CD4-positive, alpha-beta T cell treated with Interleukin-17A for 4 hours (primary cell): ENCODE measurements around the gene CRYL1.

ENCODE experiments used
- DNase-seq: peaks from one replicate; pipeline ENCODE4 v3.0.0-alpha.2; 2020; ENCODE audit warnings: mixed read lengths

Gene CRYL1

DNA sequence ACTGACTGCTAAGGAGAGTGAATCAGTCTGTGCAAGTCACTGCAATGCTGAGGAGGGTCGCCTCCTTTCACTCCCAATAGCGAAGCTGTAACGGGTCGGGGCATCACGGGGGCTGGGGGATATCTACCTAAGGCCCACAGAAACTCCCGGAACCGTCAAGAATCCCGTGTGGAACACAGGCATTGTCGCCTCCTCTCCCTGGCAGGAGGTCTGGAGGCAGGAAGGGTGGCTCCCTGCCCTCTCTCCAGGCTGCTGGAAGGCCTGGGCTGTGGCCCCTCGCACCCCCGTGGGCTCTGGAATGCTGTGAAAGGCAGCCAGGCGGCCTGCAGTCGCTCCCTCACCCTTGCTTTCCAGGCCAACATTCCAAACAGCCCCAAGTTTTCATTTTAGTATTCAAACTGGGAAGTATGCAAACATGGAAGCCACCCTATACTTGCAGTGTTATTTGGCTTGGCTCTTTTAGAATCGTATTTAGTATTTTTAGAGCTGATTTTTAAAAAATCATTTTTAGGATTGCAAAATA is 109.4 kb downstream of the CRYL1 start:
- DNase-seq, result no peak

DNA sequence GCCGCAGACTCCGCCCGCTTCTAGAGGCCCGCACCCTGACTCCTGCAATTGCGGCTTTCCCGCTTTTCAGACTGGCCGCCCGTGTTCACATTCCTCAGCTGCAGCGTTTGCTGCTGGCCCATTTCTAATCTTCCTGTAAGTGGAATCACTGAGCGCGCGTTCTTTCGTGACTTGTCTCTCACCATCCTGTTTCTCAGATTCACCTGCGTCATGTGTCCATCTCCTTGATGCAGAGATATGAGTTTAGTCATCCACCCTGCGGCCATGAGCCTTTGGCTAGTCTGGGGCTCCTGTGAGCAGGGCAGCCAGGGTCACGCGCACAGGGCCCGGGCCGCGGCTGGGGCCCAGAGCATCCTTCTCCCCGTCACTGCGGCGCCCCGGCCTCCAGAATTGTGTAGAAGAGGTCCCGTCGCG is 110.0 kb downstream of the CRYL1 start:
- no peak for DNase-seq

DNA sequence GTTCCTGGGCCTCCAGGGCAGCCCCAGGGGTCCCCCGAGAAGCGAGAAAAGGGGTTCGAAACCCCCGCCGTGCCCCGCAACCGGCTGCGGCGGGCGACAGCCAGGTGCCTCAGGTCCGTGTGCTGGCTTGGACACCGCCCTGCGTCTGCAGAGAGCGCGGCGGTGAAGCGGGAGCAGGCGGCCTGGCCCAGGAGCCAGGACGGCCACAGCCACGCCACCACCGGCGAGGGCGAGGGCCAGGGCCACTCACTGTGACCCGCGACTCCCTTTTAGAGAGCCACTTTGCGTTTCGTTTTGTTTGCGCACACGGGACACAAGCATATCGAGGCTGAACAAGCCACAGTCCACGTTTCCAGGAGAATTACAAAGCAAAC is 110.4 kb downstream of the CRYL1 start:
- DNase-seq, result no peak

DNA sequence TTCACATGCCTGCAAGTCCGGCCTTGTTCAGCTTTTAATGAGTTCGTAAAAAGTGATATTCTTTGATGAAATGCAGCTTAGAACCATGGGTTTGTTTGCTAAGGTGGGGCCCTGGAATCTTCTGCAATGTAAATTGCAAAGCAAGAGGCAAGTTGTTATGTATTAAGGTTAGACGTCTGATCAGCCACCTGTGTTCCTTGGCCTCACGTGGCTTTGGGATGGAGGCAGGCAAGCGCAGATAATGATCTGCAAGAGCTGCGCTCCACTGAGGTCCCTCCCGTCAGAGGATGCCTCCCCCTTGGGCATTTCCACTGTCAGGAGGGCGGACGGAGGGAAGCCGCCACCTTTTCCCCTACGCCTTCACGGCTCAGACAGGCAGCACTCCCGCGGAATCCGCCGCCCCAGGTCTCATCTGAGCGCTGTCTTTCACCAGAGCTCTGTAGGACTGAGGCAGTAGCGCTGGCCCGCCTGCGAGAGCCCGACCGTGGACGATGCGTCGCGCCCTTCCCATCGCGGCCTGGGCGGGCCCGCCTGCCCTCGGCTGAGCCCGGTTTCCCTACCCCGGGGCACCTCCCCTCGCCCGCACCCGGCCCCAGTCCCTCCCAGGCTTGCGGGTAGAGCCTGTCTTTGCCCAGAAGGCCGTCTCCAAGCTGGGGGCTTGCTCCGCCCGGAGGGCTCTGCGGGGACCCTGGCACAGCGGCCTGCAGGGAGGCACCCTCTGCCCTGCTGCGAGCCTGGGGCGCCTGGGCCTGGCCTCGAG is 110.9 kb downstream of the CRYL1 start:
- DNase-seq, result no peak

DNA sequence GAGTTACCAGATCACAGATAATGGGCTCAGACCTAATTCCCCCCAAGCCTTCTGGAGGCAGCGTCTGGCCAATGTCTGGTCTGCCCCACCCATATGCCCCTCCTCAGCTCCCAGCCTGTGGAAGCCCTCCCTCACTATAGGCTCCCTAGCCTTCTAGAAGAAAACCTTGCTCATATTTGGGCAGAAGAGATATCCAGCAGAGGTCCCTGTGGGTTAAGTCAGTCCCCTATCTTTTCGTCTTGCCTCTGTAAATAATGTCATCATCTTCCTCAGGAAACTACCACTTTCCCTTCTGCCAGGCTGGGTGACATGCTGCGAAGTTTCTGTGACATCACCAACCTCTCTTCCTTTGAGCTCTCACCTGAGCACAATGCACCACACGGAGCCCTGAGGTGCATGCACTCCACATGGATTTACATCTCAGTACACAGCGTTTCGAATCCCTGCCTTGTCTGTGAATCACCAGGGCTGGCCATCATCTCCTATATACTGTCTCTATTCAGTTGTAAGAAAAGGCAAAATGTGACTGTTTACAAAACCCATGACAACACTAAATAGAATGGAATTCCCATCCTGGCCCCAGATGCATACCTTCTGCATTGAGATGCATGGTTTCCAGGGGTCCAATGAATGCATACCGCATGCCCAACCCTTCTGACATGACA is 112.8 kb downstream of the CRYL1 start:
- DNase-seq, result peak; percentile 8

DNA sequence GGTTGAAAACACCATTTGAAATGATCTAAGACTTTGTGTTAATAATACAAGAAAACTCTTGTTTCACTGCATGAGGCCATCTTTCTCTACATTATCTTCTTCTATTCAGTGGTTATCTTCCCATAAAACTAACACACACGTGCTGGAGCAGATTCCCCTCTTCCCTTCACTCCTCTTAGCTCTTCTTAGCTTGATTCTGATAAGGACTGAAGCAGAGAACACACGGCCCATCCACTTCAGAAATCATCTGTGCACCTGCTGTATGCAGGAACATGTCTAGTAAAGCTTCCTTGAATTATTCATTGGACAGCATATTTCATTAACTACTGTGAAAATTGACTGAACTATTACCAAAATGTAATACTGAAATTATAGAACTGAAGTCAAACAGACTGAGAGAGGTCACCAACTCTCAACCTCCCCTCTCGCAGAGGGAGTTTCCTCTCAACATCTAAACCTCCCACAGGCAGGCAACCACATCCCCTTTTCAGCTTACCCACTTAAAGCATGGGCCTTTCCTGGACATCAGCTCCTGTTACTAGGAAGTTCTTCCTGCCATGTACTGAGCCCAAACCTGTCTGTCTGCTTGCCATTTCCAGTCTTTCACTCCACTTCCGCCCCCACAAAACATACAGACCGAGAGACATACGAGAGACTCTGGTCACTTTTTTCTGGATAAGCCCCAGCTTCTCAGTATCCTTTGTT is 113.9 kb downstream of the CRYL1 start:
- peak; percentile 28 for DNase-seq

DNA sequence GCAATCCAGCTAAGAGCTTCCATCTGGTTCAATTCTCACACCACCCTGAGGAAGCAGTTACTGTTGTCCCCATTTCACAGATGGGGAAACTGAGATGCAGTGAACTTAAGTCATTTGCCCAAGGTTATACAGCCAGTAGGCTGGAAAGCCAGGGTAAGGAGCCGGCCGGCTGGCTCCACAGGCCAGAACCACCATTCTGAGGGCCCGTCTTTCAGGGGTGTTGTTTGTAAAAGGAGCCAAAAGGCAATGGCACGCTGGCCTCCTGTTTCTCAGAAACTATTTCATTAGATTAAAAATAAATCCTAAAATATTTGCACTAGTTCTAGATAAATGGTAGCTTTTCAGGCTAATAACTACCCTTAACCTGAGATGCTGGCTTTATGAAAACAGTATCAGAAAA is 114.9 kb downstream of the CRYL1 start:
- no peak for DNase-seq

DNA sequence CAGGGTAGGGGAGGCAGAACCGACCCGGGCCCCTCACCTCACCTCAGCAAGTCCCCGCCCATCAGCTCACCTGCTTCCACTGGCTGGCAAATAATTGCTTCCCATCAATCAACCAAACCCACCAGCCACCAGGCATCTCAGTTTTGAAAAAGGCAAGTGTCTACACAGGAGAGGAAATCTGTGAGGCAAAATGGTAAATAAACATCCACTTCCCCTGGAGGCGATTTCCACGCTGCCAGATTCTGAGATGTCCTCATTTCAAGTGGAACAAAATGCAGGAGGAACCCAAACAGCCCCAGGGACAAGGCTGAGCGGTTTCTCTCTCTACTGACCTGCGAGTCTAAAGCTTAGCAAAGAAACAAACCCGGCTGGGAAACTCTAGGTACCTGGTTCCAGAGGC is 117.5 kb downstream of the CRYL1 start:
- DNase-seq, result no peak

DNA sequence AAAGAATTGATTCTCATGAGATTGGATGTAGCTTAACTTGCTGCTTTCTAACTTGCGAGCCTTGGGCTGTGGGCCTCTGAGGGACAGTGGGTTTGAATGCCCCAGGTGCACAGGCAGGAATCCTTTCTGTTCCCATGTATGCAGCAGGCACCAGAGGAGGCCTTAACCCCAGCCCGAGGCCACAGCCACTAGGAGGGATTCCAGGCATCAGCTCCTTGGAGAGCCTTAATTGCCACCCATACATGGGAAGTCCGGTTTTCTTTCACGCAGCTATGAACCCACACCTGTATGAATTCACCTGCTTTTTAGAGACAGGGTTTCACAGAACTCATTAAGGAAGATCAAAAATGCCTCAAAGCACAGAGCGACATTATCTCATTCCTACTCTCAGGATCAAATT is 117.9 kb downstream of the CRYL1 start:
- no peak for DNase-seq

DNA sequence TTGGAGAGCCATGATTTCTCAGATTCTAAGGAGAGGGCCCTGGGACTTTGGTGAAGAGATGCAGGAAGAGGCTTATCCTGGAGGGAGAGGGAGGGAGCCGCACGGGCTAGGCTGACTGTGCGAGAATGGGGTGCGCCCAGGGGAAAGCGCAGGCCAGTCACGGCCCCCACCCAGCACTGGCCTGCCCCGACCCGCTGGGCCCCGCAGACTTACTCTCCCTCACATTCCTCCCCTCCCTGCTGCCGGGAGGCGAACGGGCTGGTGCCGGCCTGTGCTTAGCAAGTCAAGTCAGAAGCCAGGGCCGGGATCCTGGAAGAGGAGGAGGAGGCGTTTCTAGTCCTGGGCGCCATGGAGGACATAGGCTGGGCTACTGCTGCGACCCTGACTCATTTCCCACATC is 120.0 kb downstream of the CRYL1 start:
- no peak for DNase-seq

DNA sequence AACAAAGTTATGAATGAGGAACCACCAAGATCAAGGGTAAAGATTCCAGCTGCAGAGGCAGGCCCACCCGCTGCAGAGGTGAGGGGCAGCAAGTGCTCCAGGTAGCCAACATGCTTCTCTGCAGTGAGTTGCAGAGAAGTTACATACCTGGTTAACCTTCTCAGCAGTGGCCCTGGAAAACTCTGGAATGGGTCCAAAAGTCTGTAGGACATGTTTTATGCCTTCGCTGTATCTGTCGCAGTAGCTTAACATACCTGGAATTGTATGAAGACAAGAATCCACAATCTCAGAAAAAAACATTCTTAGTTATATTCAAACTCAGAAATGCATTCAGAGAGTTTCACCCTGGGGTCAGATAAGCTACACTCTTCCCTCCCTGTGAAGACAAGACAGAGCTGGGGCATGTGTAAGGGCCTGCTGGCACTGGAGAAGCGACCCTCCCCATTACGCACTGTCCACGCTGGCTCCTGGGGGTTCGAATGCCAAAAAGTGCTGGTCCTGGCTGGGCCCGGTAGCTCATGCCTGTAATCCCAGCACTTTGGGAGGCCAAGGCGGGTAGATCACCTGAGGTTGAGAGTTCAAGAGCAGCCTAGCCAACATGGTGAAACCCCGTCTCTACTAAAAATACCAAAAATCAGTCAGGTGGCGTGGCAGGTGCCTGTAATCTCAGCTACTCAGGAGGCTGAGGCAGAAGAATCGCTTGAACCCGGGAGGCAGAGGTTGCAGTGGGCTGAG is 121.0 kb downstream of the CRYL1 start:
- DNase-seq, result no peak

DNA sequence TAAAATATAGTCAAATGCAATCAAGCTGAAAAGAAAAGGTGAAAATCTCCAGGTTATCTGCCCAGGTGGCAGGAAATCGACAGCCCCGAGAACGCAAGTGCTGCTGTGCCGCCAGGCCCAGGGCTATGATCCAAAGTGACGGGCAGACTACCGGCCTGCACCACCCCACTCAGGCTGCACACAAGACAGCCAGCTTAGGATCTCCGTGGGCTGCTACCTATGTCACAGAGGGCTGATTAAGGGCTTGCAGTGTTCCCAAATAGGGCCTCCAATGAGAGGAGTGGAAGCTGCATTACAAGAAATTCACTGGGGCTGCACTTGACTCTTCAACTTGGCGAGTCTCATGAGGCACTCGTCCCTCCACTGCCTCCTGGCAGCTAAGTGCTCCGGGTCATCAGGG is 121.8 kb downstream of the CRYL1 start:
- no peak for DNase-seq

DNA sequence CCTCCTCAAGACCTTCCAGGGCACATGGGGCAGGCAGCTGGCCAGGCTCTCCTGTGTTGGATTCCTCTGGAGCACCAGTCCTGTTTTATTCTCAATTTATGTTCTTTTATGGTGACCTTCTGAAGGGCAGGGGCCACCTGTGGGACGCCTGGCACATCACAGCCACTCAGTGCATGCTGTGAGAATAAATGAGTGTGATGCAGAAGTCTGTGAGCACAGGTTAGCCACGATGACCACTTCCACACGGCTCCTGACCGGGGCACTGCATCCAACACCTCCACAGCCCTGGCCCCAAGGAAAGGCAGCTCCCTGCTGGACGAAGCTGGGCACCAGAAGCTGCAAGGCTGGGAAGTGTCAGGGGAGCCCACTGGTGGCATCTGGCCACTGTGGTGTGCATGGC is 122.8 kb downstream of the CRYL1 start:
- DNase-seq, result no peak

DNA sequence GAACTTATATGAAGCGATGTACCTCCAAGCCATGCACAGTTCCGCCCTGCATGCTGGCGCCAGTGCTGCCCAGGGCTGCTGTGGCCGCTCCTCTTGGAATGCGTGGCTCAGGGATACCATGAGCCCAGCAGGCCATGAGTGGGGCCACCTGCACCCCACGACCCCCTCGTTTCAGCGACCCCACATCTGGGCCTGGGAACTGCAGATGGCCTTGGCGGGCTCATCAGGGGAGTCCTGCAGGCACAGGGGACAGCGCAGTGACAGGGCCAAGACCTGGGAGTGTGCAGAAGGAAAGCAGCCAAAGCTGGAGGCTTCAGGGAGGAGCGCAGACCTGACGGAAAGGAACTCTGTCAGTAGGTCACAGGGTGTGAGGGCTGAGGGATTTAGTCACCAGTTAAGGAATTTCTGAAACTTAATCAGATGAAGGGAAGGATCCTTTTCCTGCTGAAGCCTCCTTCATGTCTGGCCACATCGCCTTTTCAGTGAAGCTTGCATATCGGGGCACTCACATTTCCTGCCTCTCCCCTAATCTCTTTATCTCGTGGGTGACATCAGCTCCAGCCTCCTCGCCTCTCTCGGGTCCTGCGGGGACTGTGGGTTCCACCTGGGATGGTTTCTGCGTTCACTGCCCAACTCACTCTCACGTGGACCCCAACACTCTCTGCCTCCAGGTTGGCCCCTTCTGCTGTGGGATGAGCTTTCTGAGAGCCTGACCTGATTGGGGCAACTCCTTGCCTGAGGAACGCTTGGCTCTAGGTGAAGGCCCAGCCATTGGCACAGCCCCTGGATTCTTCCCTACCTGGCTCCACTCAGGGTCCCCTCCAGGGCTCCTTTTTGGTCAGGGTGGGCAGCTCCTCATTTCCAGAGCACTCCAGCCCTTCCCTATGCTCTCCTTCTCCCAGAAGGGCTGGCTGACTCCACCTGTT is 123.5 kb downstream of the CRYL1 start:
- no peak for DNase-seq

DNA sequence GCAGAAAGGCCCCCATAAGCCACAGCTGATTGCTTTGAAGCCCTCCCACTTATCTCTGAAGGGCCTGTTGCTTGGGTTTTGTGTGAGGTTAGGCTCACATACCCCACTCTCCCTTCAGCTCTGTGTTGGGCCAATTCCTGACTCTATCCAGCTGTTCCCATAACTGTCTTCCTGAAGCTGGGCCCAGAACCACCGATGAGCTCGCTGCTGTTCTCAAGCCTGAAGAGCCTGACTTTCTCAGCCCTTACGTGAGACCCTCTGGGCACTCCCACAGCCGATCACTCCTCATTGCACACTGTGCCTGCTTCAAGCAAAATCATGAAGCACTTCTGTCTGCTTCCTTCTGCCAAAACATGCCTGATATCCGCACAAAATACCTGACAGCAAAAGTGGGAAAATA is 124.1 kb downstream of the CRYL1 start:
- no peak for DNase-seq

DNA sequence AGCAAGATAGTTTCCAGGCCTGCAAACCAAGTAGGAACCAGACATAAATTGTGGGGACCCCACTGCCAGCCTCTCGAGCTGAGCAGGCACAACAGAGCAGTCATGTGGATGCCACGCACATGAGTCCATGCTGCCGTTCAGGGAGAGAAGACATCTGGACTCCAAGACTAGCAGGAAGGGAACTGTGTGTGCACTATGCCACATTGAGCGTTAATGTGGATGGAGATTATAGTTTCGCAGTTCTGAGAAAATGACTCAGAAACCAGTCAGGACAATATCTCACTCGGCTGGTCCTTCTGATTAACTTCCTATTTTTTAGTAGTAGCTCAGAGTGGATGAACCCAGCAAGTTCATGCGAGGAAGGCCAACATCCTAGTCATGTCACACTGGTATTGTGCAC is 124.9 kb downstream of the CRYL1 start:
- DNase-seq, result no peak

DNA sequence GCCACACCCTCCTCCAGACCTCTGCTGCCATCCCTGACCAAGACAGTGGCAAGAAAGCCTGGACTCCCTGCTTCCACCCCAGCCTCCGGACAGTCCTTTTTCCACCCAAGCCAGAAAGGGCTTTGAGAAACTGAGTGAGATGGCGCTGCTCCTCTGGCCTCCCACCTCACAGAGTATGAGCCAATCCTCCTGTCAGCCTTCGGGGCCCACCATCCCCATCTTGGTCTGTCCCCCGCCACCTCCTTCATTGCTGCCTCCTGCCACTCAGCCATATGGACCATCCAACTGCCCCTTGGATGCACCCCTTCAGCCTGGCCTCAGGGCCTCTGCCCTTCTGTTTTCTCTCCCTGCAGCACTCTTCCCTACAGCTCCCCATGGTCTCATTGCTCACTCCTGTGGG is 125.7 kb downstream of the CRYL1 start:
- DNase-seq, result no peak

DNA sequence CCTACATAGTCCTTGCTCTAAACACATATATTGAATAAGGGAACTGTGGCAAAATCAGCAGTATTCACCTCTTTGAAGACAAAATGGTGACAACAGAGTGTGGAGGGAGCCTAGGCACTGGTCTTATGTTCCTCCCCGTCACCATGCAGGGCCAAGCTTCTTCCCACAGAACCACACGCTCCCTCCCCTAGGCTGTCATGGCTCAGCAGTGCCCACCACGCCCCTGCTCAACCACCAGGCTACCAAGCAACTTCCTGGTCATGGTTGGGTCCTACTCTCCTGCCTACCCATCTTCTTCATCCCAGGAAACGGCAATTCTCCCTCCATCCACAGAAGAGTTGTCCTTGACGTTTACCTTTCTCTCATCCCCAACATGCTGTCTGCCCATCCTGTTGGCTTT is 126.1 kb downstream of the CRYL1 start:
- no peak for DNase-seq

DNA sequence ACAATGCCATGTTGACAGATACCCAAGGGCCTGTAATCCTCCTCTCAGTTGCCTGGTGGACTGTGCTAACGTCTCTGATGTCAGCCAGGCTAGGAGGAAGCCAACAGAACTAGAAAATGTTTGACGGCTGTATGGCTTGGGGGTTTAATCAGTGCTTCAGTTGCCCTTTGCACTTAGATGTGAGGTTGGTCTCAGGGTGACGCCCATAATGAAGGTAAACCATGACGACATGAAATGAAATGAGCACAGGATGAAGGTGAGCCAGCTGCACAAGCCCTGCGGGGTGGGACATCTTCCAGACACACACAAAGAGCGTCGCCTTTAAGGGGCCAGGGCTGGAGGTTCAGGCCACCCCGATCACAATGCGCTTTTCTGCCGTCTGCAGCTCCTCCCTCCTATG is 127.2 kb downstream of the CRYL1 start:
- no peak for DNase-seq

DNA sequence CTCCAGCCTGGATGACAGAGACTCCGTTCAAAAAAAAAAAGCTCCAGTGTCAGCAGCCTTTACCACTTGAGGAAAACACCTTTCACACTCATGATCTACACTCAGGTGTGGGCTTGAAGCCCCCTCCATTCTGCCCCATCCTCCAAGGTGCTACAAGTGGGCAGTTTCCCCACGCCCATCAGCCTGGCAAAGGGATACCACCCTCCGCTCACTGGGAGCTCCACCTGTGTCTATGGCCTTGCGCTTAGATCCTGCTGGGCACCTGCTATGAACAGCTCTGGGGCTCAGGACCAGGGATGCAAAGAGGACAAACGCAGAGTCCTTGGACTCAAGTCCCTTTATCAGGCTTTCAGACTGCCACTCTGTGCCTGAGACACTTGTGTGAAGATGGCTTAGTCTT is 127.8 kb downstream of the CRYL1 start:
- no peak for DNase-seq

DNA sequence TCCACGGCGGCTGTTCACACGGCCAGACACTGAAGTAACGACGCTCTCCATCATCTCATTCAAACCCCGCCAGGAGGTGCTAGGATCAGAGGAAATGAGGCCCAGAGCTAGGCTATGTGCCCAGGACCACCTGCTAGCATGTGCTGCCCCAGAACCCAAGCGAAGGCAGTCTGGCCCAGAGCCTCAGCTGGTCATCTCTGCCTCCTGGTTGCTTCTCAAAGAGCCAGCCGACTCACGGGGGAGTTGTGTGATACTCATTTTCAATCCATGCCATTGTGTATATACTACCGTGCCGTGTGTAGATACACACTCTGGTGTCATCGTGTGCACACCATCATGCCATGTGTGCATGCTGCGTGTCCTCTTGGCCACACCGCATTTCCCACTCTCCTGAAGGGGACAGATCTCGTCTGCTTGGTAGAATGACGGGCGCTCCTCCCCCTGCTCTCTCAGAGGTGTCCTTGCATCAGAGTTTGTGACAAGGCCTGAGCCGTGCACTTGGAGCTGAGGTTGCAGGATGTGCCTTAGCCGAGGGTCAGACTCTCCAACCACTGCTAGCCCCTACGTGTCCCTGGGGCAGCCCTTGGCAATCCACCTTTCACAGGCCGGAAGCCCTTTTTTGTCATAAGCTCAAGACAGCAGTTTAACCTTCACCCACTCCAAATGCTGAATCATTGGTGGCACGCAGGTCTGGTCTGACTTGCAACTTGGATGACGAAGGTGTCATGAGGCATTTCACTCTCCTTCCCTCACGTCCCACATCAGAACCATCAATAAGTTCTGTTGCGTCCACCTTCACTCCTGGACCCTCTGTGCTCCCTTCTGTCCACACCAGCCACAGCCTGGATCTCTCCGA is 130.4 kb downstream of the CRYL1 start:
- no peak for DNase-seq
